Osteocyte (in vitro differentiated cells): ENCODE measurements around the gene KRT12. TPM values are rescaled to one million over a fixed set of nuclear protein-coding genes. Genes with fewer than 3 reads are reported as not detected.

Source experiments
- DNase-seq: peaks from one replicate; pipeline ENCODE4 v3.0.0; 2021; ENCODE audit warnings: mixed read lengths; ENCODE audit not compliant: unreplicated experiment; ENCODE audit errors: extremely low spot score
- H3K27ac Mint-ChIP-seq: one replicate; pipeline ENCODE4 v1.8.0; 2021; ENCODE audit warnings: mild to moderate bottlenecking, mixed read lengths; ENCODE audit not compliant: unreplicated experiment
- H3K27me3 Mint-ChIP-seq: one replicate; pipeline ENCODE4 v1.8.0; 2021; ENCODE audit warnings: mixed read lengths; ENCODE audit not compliant: unreplicated experiment
- H3K36me3 Mint-ChIP-seq: one replicate; pipeline ENCODE4 v1.8.0; 2021; ENCODE audit warnings: mixed read lengths; ENCODE audit not compliant: unreplicated experiment
- H3K4me1 Mint-ChIP-seq: one replicate; pipeline ENCODE4 v1.8.0; 2021; ENCODE audit warnings: mixed read lengths; ENCODE audit not compliant: unreplicated experiment
- H3K4me3 Mint-ChIP-seq: one replicate; pipeline ENCODE4 v1.8.0; 2021; ENCODE audit warnings: mild to moderate bottlenecking, moderate library complexity, mixed read lengths; ENCODE audit not compliant: unreplicated experiment
- H3K9me3 Mint-ChIP-seq: one replicate; pipeline ENCODE4 v1.8.0; 2021; ENCODE audit warnings: mixed read lengths; ENCODE audit not compliant: unreplicated experiment
- CTCF ChIP-seq: fragments of 200-600 bp; sonication (generic); IDR thresholded peaks from 2 replicates; pipeline ENCODE4 v1.5.0; 2021; ENCODE audit warnings: antibody characterized with exemption, mild to moderate bottlenecking, moderate library complexity
- total RNA-seq: library from RNA; stranded (reverse); gene quantifications from 2 replicates; pipeline ENCODE4 v1.2.1, GENCODE V29; 2021

KRT12 gene
- total RNA-seq, 1 donor from 2014 or later: not detected

DNA sequence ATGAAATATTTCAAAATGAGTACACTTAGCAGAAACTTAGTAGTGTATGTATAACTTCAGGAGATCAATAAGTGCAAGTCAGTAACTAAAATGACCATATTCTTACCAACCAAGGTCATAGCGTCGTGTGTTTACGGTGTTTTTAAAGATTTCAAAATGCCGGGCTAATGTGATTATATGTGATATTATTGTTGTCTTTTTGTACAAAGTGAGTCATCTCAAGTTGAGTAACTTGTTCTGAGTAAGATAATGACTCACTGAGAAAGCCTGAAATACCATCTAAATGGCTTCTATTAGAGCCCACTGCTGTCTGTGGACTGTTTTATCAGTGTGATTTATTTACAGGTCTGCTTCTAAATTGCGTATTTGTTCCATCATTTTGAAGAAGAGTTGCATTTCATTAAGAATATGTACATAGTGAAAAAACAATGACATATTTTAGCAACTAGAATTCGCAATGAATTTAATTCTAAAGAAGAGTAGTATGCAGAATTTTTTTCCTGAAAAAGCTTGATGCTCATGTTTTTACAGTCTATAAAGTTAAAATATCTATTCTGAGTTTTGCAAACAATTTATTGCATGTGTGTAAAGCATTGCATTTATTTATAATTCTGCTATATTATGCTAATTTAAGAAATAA, 12.7 kb downstream of the KRT12 start:
- H3K27me3 Mint-ChIP-seq: no peaks in the 10 kb centered on the region
- no peak overlapping the region for H3K4me3 Mint-ChIP-seq
- H3K4me1 Mint-ChIP-seq: peaks cover 16% of the 10 kb centered on the region
- DNase-seq: no peak
- no peak overlapping the region for H3K27ac Mint-ChIP-seq
- H3K9me3 Mint-ChIP-seq: no peaks in the 10 kb centered on the region
- no peak for TF ChIP-seq CTCF
- no peaks in the 10 kb centered on the region for H3K36me3 Mint-ChIP-seq

DNA sequence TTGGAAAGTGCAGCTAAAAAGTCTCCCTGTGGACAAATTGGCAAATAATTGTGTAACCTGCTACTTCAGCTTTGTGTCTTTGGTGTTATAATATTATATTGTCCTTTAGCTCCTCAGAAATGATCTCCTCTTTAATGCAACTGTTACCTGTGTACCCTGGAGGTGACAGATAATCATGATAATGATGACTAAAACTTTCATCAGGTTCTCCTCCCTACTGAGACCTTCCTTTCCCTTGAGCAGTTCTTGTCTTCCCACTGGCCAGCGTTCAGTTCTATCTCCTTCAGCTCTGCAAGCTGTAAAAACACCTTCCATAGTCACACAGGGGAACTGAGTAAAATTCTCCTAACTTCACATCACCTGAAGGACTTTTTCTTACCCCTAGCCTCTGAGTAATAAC, 14.7 kb downstream of the KRT12 start:
- no peak for DNase-seq
- Mint-ChIP-seq H3K9me3 (no peaks in the 10 kb centered on the region), H3K36me3 (no peaks in the 10 kb centered on the region), H3K4me1 (peaks cover 11% of the 10 kb centered on the region), H3K27ac (no peak overlapping the region), H3K4me3 (no peak overlapping the region), H3K27me3 (no peaks in the 10 kb centered on the region)
- TF ChIP-seq CTCF: no peak

DNA sequence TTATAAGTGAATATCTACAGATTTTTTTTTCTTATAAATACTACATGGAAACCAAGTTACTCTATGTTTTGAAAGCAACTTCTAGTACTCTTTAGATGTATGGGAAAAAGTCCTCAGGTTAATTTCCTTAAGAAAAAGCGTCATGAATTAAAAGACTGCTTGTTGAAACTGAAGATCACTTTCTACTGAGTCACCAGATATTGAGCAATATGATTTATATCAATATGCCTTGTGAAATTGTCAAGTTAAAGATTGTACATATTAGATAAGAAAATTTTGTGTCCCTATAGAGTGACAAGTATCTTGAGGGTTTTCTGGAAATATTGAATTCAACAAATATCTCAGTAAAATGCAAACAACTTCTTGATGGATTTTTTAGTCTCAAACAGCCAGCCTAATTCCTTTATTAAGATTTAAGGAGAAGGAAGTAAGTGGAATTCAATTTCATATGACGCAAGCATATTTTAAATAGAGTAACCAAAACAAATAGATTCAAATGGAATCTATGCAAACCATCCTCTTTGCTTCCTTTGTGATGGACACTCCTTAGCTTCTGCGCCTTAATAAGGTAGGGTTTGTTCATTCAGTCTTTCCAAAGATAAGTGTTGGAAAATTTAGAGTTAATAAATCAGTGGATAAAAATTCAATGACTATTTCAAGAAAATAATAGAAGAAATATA, 16.6 kb downstream of the KRT12 start:
- no peak for TF ChIP-seq CTCF
- no peaks in the 10 kb centered on the region for H3K36me3 Mint-ChIP-seq
- H3K9me3 Mint-ChIP-seq: no peaks in the 10 kb centered on the region
- no peak for DNase-seq
- peaks cover 6% of the 10 kb centered on the region for H3K27me3 Mint-ChIP-seq
- H3K4me1 Mint-ChIP-seq: peaks cover 5% of the 10 kb centered on the region
- H3K4me3 Mint-ChIP-seq: no peak overlapping the region
- H3K27ac Mint-ChIP-seq: no peak overlapping the region

- H3K4me1 Mint-ChIP-seq: peaks cover 5% of the 10 kb centered on the region
- H3K9me3 Mint-ChIP-seq: no peaks in the 10 kb centered on the region
- no peak overlapping the region for H3K4me3 Mint-ChIP-seq
- no peaks in the 10 kb centered on the region for H3K36me3 Mint-ChIP-seq
- no peak for TF ChIP-seq CTCF
- H3K27me3 Mint-ChIP-seq: peaks cover 13% of the 10 kb centered on the region
- no peak overlapping the region for H3K27ac Mint-ChIP-seq
- no peak for DNase-seq
Measured at GRCh38 chr17:40849723-40850122, 17.3 kb downstream of the KRT12 start.

GRCh38 chr17:40848583-40849235, 18.3 kb downstream of the KRT12 start:
- DNase-seq: no peak
- Mint-ChIP-seq H3K27me3 (peaks cover 20% of the 10 kb centered on the region), H3K9me3 (no peaks in the 10 kb centered on the region), H3K4me3 (no peak overlapping the region), H3K27ac (no peak overlapping the region), H3K36me3 (no peaks in the 10 kb centered on the region), H3K4me1 (no peaks in the 10 kb centered on the region)
- TF ChIP-seq CTCF: no peak
